WTC11 (cell line): Measurements from ENCODE around the gene CBFB. TPM values are rescaled to one million over a fixed set of nuclear protein-coding genes. Genes with fewer than 3 reads are reported as not detected.

Experiments
- ATAC-seq: fragments of 200-7000 bp; cut with Tn5 transposase; 2 replicates; pipeline ENCODE4 v1.10.0; 2021; ENCODE audit warnings: mild to moderate bottlenecking, moderate library complexity
- CTCF ChIA-PET: fragments of 300-600 bp; sonication (Branson Sonifier 250); formaldehyde crosslinking; loops from one replicate; lab custom pipeline; 2021; ENCODE audit warnings: antibody characterized with exemption; lab: Charles Lee
- POLR2A ChIA-PET: fragments of 350-600 bp; sonication (Branson Sonifier 250); formaldehyde crosslinking; loops from one replicate; lab custom pipeline; 2021; ENCODE audit warnings: antibody characterized with exemption; lab: Charles Lee
- DNase-seq: peaks from one replicate; pipeline ENCODE4 v3.0.0; 2021; ENCODE audit warnings: low spot score
- H3K27ac Mint-ChIP-seq: 2 replicates; pipeline ENCODE4 v1.8.0; 2021; ENCODE audit warnings: mixed read lengths
- H3K27me3 Mint-ChIP-seq: 2 replicates; pipeline ENCODE4 v1.8.0; 2021; ENCODE audit warnings: low read depth, mild to moderate bottlenecking, moderate library complexity, mixed read lengths
- H3K36me3 Mint-ChIP-seq: 2 replicates; pipeline ENCODE4 v1.8.0; 2021; ENCODE audit warnings: mixed read lengths
- H3K4me1 Mint-ChIP-seq: 2 replicates; pipeline ENCODE4 v1.8.0; 2022; ENCODE audit warnings: mixed read lengths
- H3K4me3 Mint-ChIP-seq: 2 replicates; pipeline ENCODE4 v1.8.0; 2021; ENCODE audit warnings: mild to moderate bottlenecking, moderate library complexity, mixed read lengths
- H3K9me3 Mint-ChIP-seq: 2 replicates; pipeline ENCODE4 v1.8.0; 2021; ENCODE audit warnings: mixed read lengths
- CBFB ChIP-seq: sonication (generic); formaldehyde crosslinking; IDR thresholded peaks from 2 replicates; pipeline ENCODE4 v1.8.1; 2022; ENCODE audit warnings: mild to moderate bottlenecking, low read depth, missing genetic modification reagents
- CDX4 ChIP-seq: fragments of 250-450 bp; sonication (Bioruptor Pico); IDR thresholded peaks from 2 replicates; pipeline ENCODE4 v1.9.0; 2021; ENCODE audit warnings: moderate library complexity, mild to moderate bottlenecking, inconsistent platforms, borderline replicate concordance
- FOXK1 ChIP-seq: sonication (generic); formaldehyde crosslinking; IDR thresholded peaks from 2 replicates; pipeline ENCODE4 v1.8.0; 2022; ENCODE audit warnings: mild to moderate bottlenecking, moderate library complexity, missing genetic modification reagents
- GABPB1 ChIP-seq: sonication (generic); formaldehyde crosslinking; IDR thresholded peaks from 2 replicates; pipeline ENCODE4 v1.8.1; 2023; ENCODE audit warnings: mild to moderate bottlenecking, missing genetic modification reagents
- IRF1 ChIP-seq: sonication (generic); formaldehyde crosslinking; IDR thresholded peaks from 2 replicates; pipeline ENCODE4 v1.8.0; 2023; ENCODE audit warnings: missing genetic modification reagents
- NFE2L1 ChIP-seq: sonication (generic); formaldehyde crosslinking; IDR thresholded peaks from 2 replicates; pipeline ENCODE4 v1.8.1; 2023; ENCODE audit warnings: missing genetic modification reagents
- RELA ChIP-seq: sonication (generic); formaldehyde crosslinking; IDR thresholded peaks from 2 replicates; pipeline ENCODE4 v1.8.1; 2022; ENCODE audit warnings: missing genetic modification reagents, mild to moderate bottlenecking, borderline replicate concordance
- SMAD4 ChIP-seq: sonication (generic); formaldehyde crosslinking; IDR thresholded peaks from 2 replicates; pipeline ENCODE4 v1.8.0; 2022; ENCODE audit warnings: mild to moderate bottlenecking, missing genetic modification reagents
- ZMAT4 ChIP-seq: fragments of 250-450 bp; sonication (Bioruptor Pico); IDR thresholded peaks from 2 replicates; pipeline ENCODE4 v1.9.0; 2021; ENCODE audit warnings: mild to moderate bottlenecking
- ZNF121 ChIP-seq: sonication (generic); formaldehyde crosslinking; IDR thresholded peaks from 2 replicates; pipeline ENCODE4 v1.8.0; 2023; ENCODE audit warnings: missing genetic modification reagents
- ZNF263 ChIP-seq: sonication (generic); formaldehyde crosslinking; IDR thresholded peaks from 2 replicates; pipeline ENCODE4 v1.8.1; 2022; ENCODE audit warnings: low read depth, mild to moderate bottlenecking, moderate library complexity, missing genetic modification reagents
- ZNF671 ChIP-seq: fragments of 250-450 bp; sonication (Bioruptor Pico); IDR thresholded peaks from 2 replicates; pipeline ENCODE4 v1.8.0; 2021; ENCODE audit warnings: mild to moderate bottlenecking
- ZSCAN18 ChIP-seq: fragments of 250-450 bp; sonication (Bioruptor Pico); IDR thresholded peaks from 2 replicates; pipeline ENCODE4 v2.1.2; 2022; ENCODE audit warnings: mild to moderate bottlenecking, moderate library complexity
- total RNA-seq: library from RNA; stranded (reverse); gene quantifications from 3 replicates; pipeline ENCODE4 v1.2.3, GENCODE V29; 2021
- TF ChIP-seq, protein P1 (sequence below): sonication (generic); formaldehyde crosslinking; conservative IDR thresholded peaks from 2 replicates; pipeline ENCODE4 v1.8.1; 2023; ENCODE audit warnings: mild to moderate bottlenecking, low read depth, missing genetic modification reagents, moderate library complexity

The CBFB gene
- total RNA-seq, 1 experiment from 2014 or later = 36.9 TPM

- TF ChIP-seq ZSCAN18 (CRISPR knock-in tag) (no peak), CDX4 (CRISPR knock-in tag) (no peak)
Measured at GRCh38 chr16:67035364-67035763, 6.4 kb downstream of the CBFB start (continued).

- Mint-ChIP-seq H3K4me1 (peaks cover 14% of the 10 kb centered on the region), H3K36me3 (peaks cover 14% of the 10 kb centered on the region), H3K4me3 (no peak overlapping the region), H3K27me3 (no peaks in the 10 kb centered on the region)
- POLR2A ChIA-PET = no interaction called here
- TF ChIP-seq IRF1 (no peak), FOXK1 (no peak), ZNF121 (CRISPR knock-in tag) (no peak), ZMAT4 (CRISPR knock-in tag) (no peak), CBFB (CRISPR knock-in tag) (no peak), GABPB1 (CRISPR knock-in tag) (no peak), SMAD4 (CRISPR knock-in tag) (no peak), RELA (CRISPR knock-in tag) (no peak)
- TF ChIP-seq, protein P1, sequence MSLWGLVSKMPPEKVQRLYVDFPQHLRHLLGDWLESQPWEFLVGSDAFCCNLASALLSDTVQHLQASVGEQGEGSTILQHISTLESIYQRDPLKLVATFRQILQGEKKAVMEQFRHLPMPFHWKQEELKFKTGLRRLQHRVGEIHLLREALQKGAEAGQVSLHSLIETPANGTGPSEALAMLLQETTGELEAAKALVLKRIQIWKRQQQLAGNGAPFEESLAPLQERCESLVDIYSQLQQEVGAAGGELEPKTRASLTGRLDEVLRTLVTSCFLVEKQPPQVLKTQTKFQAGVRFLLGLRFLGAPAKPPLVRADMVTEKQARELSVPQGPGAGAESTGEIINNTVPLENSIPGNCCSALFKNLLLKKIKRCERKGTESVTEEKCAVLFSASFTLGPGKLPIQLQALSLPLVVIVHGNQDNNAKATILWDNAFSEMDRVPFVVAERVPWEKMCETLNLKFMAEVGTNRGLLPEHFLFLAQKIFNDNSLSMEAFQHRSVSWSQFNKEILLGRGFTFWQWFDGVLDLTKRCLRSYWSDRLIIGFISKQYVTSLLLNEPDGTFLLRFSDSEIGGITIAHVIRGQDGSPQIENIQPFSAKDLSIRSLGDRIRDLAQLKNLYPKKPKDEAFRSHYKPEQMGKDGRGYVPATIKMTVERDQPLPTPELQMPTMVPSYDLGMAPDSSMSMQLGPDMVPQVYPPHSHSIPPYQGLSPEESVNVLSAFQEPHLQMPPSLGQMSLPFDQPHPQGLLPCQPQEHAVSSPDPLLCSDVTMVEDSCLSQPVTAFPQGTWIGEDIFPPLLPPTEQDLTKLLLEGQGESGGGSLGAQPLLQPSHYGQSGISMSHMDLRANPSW = no peak
- TF ChIP-seq, all 79 proteins: peak for 0
- Mint-ChIP-seq H3K27ac (peak overlapping the region; percentile 80), H3K9me3 (no peaks in the 10 kb centered on the region)
- DNase-seq = no peak
- no peak for ATAC-seq
- CTCF ChIA-PET = interaction anchor here (1.0 kb wide), 1 partner anchor 68 kb away, joined by 3 read pairs; no protein-coding TSS in a partner anchor
Measured at GRCh38 chr16:67036323-67036741, 7.4 kb downstream of the CBFB start.

GRCh38 chr16:67039260-67040020 is 10.5 kb downstream of the CBFB start:
- POLR2A ChIA-PET = no interaction called here

More at GRCh38 chr16:67039260-67040020, 10.5 kb downstream of the CBFB start:
- Mint-ChIP-seq H3K27me3 (no peaks in the 10 kb centered on the region), H3K4me1 (peaks cover 14% of the 10 kb centered on the region), H3K9me3 (no peaks in the 10 kb centered on the region), H3K4me3 (no peak overlapping the region), H3K27ac (no peak overlapping the region), H3K36me3 (peaks cover 6% of the 10 kb centered on the region; the same call in 1 of the 2 replicates)
- ATAC-seq = no peak
- CTCF ChIA-PET = no interaction called here
- no peak for TF ChIP-seq NFE2L1 (CRISPR knock-in tag)
- TF ChIP-seq ZSCAN18 (CRISPR knock-in tag) = no peak
- no peak for TF ChIP-seq ZNF263 (CRISPR knock-in tag)
- TF ChIP-seq ZNF671 (CRISPR knock-in tag) = no peak
- DNase-seq = no peak
